Central memory CD8-positive, alpha-beta T cell (primary cell): ENCODE results near the gene GJA3.

Experiments used
- ATAC-seq: fragments of 150-1000 bp; cut with Tn5 transposase; replicated peaks from 2 replicates; pipeline ENCODE4 v1.10.0; 2022; ENCODE audit warnings: mild to moderate bottlenecking, moderate FRiP score, moderate number of reproducible peaks; ENCODE audit not compliant: poor library complexity, severe bottlenecking; ENCODE audit errors: extremely low read depth
- DNase-seq, 2 donors: peaks; one replicate each; pipeline ENCODE4 v3.0.0; 2021; ENCODE audit warnings: low spot score in 2 of 2
- H3K27ac Mint-ChIP-seq: one replicate; pipeline ENCODE4 v1.8.0; 2022; ENCODE audit warnings: low read depth, mild to moderate bottlenecking, moderate library complexity, mixed read lengths
- H3K27me3 Mint-ChIP-seq: one replicate; pipeline ENCODE4 v1.8.0; 2022; ENCODE audit warnings: mixed read lengths
- H3K36me3 Mint-ChIP-seq: one replicate; pipeline ENCODE4 v1.8.0; 2022; ENCODE audit warnings: mild to moderate bottlenecking, moderate library complexity, mixed read lengths; ENCODE audit not compliant: insufficient read depth
- H3K4me1 Mint-ChIP-seq: one replicate; pipeline ENCODE4 v1.8.0; 2022; ENCODE audit warnings: mixed read lengths
- H3K4me3 Mint-ChIP-seq: one replicate; pipeline ENCODE4 v1.8.0; 2022; ENCODE audit warnings: mild to moderate bottlenecking, moderate library complexity, mixed read lengths
- H3K9me3 Mint-ChIP-seq: one replicate; pipeline ENCODE4 v1.8.0; 2022; ENCODE audit warnings: mixed read lengths

The GJA3 gene

DNA sequence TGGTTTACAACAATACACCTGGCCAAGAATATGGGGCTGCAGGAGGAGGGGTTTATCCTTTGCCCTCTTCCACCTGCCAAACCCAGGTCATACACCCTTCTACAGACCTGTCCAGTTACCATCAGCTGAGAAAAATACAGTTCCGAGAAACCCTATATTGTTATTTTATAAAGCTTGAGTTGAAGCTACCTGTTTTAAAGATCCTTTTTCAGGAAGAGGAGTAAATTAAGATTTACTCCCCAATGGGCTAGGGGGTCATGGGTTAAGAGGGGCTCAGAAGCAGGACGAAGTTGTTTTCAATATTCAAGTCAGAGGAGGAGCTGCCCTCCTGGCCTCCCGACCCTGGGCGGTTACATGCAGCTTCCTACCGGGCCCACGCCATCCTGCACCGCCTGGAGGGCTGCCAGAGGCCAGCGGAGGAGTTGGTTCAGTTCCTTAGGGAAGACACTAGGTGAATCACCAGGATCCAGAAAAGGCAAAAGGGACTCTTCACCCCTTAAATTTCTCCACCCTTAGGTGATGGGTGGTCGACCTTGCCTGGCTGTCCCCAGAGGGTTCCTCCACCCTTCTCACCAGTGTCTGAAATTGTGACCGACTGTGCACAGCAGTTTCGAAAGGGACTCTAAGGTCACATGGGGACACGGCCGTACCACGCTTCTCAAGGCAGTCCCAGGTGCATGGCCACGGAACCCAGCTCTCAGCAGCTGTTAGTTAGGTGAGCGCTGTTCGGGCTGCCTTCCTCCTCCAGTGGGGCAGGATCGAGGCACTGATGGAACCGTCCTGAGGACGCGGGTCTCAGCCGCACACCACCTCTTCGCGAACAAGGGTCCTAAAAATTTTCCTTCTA lies 30.7 kb upstream of the GJA3 start:
- Mint-ChIP-seq H3K9me3 (no peaks in the 10 kb centered on the region), H3K4me1 (peaks cover 23% of the 10 kb centered on the region), H3K27me3 (peaks cover 53% of the 10 kb centered on the region), H3K27ac (no peak overlapping the region), H3K36me3 (no peaks in the 10 kb centered on the region), H3K4me3 (peak overlapping the region; percentile 54)
- no peak for ATAC-seq
- DNase-seq: no peak

DNA sequence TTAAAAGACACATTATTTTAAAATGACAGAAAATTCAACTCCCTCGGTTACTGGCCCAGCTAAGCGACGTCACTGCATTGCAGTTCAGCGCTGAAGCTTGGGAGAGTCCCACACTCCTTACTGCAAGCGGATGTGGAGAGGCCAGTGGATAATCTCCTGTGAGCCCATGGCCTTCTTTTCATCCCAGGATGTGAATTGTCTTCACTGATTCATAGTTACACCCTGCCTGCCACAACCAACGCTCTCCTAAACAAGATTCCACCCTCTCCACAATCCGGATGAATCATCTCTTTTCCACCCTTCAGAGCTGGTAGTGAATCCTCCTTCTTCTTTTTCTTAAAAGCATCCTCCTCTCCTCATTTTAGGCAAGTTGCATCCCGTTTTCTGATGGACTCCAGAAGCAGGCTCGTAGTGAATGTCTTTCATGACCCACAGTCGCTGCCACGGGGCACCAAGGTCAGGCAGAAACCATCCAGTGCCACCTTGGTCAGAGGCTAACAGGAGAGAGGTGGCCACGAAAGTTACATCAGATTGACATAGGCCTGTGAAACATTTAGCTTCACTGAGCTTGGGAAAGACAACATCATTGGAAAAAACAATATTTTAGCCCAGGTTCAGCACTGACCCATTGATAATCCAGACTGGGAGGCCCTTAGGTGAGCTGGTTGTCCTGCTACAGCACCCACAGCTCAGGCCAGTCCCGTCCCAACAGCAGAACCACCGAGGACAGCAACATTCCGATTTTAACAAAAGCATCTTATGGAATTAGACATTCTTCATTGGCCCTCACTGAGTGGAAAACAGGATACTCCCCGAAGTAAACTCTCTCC lies 29.8 kb upstream of the GJA3 start:
- ATAC-seq (no peak), DNase-seq (no peak)
- Mint-ChIP-seq H3K27me3 (peaks cover 45% of the 10 kb centered on the region), H3K9me3 (no peaks in the 10 kb centered on the region), H3K36me3 (no peaks in the 10 kb centered on the region), H3K4me3 (no peak overlapping the region), H3K27ac (no peak overlapping the region), H3K4me1 (peaks cover 23% of the 10 kb centered on the region)

DNA sequence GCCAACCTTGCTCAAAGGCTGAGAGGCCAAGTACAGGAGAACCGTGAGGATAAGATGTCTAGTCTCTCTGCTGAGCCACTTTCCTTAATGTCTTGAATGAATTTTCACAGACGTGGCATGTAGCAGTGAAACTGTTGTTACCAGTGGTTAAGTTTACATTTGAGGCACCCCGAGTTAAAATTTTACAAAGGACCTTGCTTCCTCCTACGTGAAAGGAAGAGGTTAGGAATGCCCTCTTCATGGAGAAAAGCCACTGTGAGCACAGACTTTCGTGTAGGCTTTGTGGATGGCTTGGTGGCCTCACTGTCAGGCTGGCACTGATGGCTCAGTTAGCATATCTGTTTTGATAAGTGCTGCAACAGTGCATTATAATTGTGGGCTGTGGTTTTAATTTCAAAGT lies 29.2 kb upstream of the GJA3 start:
- Mint-ChIP-seq H3K36me3 (no peaks in the 10 kb centered on the region), H3K27ac (no peak overlapping the region), H3K27me3 (peaks cover 38% of the 10 kb centered on the region), H3K4me3 (no peak overlapping the region), H3K4me1 (peaks cover 21% of the 10 kb centered on the region), H3K9me3 (no peaks in the 10 kb centered on the region)
- DNase-seq (no peak), ATAC-seq (no peak)

DNA sequence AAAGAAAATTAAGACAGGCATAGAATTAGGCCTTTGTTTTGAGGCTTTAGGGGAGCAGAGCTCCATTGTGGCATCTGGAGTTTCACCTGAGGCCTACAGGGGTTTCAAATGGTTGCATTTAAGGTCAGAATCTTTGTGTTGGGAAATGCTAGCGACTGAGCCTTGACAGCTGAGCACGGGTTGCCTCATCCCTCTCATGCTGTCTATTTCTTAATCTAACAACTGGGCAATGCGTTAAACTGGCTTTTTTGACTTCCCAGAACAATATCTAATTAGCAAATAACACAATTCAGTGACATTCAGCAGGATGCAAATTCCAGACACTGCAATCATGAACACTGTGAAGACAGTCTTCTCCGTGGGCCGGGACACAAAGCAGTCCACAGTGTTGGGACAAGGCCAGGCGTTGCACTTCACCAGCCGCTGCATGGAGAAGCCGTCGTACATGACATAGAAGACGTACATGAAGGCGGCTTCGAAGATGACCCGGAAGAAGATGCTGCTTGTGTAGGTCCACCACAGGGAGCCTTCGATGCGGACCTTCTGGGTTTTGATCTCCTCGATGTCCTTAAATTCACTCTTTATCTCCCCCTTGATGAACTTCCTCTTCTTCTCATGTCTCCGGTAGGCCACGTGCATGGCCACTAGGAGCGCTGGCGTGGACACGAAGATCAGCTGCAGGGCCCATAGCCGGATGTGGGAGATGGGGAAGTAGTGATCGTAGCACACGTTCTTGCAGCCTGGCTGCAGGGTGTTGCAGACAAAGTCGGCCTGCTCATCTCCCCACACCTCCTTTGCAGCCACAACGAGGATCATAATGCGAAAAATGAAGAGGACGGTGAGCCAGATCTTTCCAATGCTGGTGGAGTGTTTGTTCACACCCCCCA lies 28.1 kb upstream of the GJA3 start:
- Mint-ChIP-seq H3K4me3 (no peak overlapping the region), H3K27me3 (peaks cover 27% of the 10 kb centered on the region), H3K9me3 (no peaks in the 10 kb centered on the region), H3K27ac (no peak overlapping the region), H3K36me3 (no peaks in the 10 kb centered on the region), H3K4me1 (peaks cover 9% of the 10 kb centered on the region)
- ATAC-seq (no peak), DNase-seq (no peak)

DNA sequence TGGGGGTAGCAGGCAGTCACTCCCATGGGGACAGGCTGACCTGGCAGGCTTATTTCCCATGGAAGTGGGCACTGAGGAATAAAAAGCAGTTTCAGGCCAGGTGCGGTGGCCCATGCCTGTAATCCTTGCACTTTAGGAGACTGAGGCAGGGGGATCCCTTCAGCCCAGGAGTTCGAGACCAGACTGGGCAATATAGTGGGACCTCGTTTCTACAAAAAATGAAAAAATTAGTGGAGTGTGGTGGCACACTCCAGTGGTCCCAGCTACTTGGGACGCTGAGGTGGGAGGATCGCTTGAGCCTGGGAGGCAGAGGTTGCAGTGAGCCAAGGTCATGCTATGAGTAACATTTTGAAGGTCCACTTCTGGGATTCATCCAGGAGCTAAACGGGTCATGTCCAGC lies 25.9 kb upstream of the GJA3 start:
- peaks cover 32% of the 10 kb centered on the region for H3K27me3 Mint-ChIP-seq
- H3K4me3 Mint-ChIP-seq: no peak overlapping the region
- no peak overlapping the region for H3K27ac Mint-ChIP-seq

DNA sequence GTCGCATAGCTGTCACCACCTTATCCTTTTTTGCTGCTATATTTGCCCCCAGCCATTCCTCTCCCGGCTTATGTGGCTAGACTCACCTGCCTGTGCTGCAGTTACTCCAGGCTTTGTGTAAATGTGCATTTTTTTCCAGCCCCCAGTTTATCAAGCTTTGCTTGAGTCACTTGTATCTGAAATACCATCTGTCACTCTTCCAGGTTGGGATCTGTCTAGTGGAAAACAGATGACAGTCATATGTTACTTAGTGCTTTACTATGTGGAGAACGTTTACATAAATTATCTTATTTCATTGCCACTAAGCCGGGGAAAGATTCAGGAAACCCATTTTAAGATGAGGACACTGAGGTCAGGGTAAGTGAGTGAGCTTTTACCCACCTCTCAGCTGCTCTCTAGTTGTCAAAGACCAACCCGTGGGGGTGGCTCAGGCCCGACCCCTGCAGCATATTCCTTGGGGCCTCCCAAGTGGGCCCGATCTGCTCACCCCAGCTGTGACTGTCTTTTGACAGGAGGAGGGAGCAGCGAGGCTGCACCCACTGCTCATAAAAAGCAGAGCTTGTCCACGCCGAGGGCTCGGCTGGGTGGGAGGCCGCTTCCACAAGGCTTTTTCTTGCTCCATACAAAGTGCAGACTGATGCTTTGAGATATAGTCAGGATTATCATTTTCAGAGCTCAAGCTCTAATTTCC lies 24.7 kb upstream of the GJA3 start:
- ATAC-seq (no peak), DNase-seq (no peak)
- Mint-ChIP-seq H3K4me3 (no peak overlapping the region), H3K27ac (no peak overlapping the region), H3K27me3 (peaks cover 32% of the 10 kb centered on the region), H3K9me3 (no peaks in the 10 kb centered on the region), H3K36me3 (no peaks in the 10 kb centered on the region), H3K4me1 (no peaks in the 10 kb centered on the region)

More for the DNA sequence above, 25.9 kb upstream of the GJA3 start:
- no peak for DNase-seq
- Mint-ChIP-seq H3K36me3 (no peaks in the 10 kb centered on the region), H3K9me3 (no peaks in the 10 kb centered on the region), H3K4me1 (no peaks in the 10 kb centered on the region)
- no peak for ATAC-seq

DNA sequence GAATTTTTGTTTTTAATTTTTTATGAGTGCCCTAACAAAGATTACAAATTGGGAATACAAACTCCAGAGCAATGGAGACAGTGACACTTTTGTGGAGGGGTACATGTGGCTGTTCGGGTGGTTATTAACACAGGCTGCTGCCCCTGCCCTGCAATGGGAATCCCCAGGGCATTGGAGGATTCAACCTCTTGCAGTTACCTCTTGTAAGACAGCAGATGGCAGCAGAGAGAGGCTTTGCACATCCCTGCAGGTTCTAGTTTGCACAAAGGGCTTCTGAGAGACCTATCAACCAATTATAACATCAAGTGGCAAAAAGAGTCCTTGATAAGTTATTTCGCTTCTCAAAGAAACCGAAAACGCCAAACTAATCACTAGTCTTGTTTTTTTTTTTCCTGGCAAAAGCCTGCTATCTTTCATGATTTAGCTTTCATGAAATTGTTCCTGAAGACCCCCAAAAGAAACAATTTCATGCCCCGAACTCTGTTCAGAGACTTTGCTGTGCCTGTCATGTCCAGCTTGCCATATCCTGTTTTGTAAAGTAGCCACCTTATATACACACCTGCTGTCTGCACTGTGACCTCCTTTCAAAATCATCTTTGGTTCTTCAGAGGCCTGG lies 21.5 kb upstream of the GJA3 start:
- Mint-ChIP-seq H3K27ac (no peak overlapping the region), H3K4me1 (no peaks in the 10 kb centered on the region), H3K4me3 (no peak overlapping the region), H3K27me3 (peaks cover 61% of the 10 kb centered on the region), H3K36me3 (no peaks in the 10 kb centered on the region), H3K9me3 (no peaks in the 10 kb centered on the region)
- DNase-seq: no peak
- peak; percentile 75 for ATAC-seq

DNA sequence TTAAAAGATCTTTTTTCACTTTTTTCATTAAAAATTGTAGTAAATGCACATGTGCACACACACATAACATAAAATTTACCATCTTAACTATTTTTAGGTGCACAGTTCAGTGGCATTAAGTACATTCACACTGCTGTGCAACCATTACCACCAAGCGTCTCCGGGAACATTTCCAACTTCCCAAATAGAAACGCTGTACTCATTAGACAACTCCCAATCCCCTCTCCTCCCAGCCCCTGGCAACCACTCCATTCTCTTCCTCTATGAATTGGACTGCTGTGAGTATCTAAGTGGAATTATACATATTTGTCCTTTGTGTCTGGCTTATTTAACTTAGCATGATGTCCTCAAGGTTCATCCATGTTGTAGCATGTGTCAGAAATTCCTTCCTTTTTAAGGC lies 20.3 kb upstream of the GJA3 start:
- Mint-ChIP-seq H3K4me1 (no peaks in the 10 kb centered on the region), H3K27me3 (peaks cover 73% of the 10 kb centered on the region)

DNA sequence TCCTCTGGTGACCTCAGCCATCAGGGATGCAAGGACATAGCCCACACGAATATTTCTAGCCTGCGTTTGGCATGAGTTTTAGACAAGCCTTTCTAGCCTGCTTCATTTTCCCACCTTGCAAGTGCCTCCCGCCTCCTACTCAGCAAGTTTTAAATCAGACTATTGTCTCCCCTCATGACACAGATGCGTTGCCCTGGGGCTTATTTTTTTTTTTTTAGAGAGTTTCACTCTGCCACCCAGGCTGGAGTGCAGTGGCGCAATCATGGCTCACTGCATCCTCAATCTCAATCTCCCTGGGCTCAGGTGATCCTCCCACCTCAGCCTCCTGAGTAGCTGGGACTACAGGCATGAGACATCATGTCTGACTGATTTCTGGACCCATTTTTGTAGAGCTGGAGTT lies 17.3 kb upstream of the GJA3 start:
- no peak overlapping the region for H3K4me3 Mint-ChIP-seq
- ATAC-seq: no peak

More for the DNA sequence above, 20.3 kb upstream of the GJA3 start:
- no peak overlapping the region for H3K4me3 Mint-ChIP-seq
- H3K27ac Mint-ChIP-seq: no peak overlapping the region
- H3K9me3 Mint-ChIP-seq: no peaks in the 10 kb centered on the region
- no peaks in the 10 kb centered on the region for H3K36me3 Mint-ChIP-seq
- no peak for ATAC-seq
- DNase-seq: no peak

DNA sequence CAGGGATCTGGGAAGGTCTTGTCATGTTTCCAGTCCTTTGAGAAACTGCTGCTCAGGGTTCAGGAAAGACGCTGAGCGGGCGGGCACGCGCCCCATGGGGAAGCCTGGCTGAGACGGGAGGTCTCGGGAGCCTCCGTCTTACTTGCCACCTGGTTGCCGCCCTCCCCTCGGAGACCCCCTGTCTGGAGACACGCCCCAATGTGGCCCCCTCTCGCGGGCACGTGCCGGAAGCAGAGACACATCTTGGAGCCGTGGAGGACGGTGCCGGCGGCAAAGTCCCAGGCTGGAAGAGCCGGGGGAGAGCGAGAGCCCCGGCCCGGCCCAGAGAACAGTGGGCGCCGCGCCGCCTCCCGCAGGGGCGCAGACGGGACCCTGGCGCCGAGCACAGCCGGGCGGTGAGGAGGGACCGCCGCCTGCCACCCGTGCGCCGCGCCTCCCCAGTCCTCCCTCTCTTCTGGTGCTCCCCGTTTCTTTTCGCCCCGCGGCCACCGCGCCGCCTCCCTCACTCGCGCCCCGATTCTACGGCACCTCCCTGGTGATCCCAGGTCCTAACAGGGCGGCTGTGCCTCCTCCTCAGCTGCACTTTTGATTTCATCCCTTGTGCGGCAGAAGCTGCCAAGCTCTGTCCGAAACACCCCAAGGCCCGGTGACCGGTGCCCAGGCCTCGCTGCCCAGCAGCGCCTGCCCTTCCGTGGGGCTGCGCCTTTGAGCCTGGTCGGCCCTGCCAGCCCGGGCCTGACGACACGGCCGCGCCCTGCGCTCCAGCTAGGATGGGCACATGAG lies 16.4 kb upstream of the GJA3 start:
- H3K4me1 Mint-ChIP-seq: no peaks in the 10 kb centered on the region
- H3K36me3 Mint-ChIP-seq: no peaks in the 10 kb centered on the region
- H3K27me3 Mint-ChIP-seq: peaks cover 100% of the 10 kb centered on the region
- H3K4me3 Mint-ChIP-seq: no peak overlapping the region
- no peak overlapping the region for H3K27ac Mint-ChIP-seq
- DNase-seq (no peak), ATAC-seq (no peak)
- H3K9me3 Mint-ChIP-seq: no peaks in the 10 kb centered on the region

More for the DNA sequence above, 17.3 kb upstream of the GJA3 start:
- Mint-ChIP-seq H3K36me3 (no peaks in the 10 kb centered on the region), H3K4me1 (no peaks in the 10 kb centered on the region), H3K27me3 (peaks cover 100% of the 10 kb centered on the region), H3K9me3 (no peaks in the 10 kb centered on the region), H3K27ac (no peak overlapping the region)
- no peak for DNase-seq
